Measurements from ENCODE around the gene ANXA2R.

GRCh38 chr5:43046474-43046873 is 6.4 kb upstream of the ANXA2R start:
- TF ChIP-seq CTCF (conservative IDR thresholded peaks at IDR 0.05) (no peak), EZH2 (IDR thresholded peaks at IDR 0.05; ENCODE audit: low read depth) (no peak)

Data from PC-9 (cell line).